Skeletal muscle cell (primary cell): ENCODE results near the gene SNX10.
"Not testable (repeated sequence)": the region's sequence is repeated elsewhere in the genome, so short reads cannot be mapped to it uniquely, and the experiment has no call there.

Experiments
- DNase-seq: peaks from one replicate; pipeline ENCODE4 v3.0.0-alpha.2; 2010; ENCODE audit warnings: low read depth
- H3K4me3 ChIP-seq: 2 replicates; pipeline ENCODE4 v1.5.1; 2011; ENCODE audit warnings: low read depth, mild to moderate bottlenecking, control low read depth, low read length, moderate library complexity

The SNX10 gene, protein sequence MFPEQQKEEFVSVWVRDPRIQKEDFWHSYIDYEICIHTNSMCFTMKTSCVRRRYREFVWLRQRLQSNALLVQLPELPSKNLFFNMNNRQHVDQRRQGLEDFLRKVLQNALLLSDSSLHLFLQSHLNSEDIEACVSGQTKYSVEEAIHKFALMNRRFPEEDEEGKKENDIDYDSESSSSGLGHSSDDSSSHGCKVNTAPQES

DNA sequence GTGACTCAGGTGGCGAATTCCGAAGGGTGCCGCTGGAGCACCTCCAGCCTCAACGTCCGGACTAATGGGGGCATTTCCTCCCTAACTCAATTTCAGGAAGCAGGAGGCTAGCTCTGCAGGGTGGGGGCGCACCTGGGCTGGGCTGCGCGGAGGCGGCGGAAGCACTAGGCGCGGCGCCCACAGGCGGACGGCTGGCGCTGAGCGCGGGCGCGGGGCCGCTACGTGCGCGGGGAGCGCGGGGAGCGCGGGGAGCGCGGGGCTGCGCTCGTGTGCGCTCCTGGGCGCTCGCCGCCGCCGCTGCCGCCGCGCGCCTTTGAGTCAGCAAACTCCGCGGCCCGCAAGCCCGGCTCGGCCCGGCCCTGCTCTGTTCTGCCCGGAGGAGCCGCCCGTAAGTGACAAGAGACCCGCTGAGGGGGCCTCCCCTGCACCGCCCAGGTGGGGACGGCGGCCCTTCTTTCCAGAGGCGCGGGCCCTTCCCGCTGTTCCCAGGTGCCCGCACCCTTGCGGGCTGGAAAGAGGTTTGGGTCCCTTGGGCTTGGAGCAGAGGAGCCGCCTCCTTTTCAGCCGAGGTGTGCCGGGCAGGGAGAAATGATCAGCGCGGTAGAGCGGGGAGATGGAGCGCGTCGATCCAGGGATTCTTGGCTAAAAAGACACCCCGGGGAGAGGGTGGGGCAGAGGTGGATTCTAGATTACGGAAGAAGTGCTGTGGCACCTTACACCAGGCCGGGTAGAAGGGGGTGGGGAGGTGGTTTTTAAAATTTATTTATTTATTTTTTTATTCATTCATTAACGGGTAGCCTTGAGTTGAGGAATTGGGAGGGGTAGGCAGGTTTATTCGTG lies at the start of gene SNX10:
TSS of gene SNX10 (plus strand) at position 164 of the 840 bp plus-strand sequence. CDS start 54,581 bp downstream, outside the sequence.
- no peak for DNase-seq
- peak within 1 kb of the TSS; percentile 46 for H3K4me3 ChIP-seq

DNA sequence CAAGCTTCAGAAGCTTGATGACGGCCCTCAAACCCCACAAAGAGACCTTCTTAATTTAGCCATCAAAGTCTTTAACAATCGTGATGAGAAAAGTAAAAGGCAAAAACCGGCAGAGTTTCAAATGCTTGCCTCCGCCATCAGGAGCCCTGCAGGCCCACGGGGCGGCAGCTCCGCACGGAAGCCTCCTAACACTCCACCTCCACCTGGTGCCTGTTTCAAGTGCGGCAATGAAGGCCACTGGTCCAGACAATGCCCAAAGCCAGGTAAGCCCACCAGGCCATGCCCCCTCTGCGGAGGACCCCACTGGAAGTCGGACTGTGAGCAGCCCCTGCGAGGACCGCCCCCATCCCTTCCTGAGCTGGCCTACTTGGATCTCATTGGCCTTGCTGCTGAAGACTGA lies 46.5 kb upstream of the SNX10 start:
- H3K4me3 ChIP-seq = no peak overlapping the region
- DNase-seq = no peak

DNA sequence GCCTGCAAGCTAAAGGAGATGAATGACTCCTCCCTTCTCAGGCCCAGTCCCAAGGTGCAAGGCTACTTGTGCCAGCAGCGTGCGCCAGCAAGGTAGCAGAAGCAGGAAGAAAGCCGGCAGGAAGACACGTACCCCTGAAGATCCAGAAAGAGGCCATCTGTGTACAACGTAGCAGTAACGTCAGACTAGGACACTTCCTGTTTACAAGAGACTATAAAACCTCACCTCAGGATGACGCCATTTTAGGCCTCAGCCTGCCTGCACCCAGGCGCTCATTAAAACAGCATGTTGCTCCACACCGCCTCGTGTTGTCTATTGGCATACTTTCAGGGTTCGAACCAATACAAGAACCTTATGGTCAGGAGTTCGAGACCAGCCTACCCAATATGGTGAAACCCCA lies 41.4 kb upstream of the SNX10 start:
- DNase-seq = no peak
- H3K4me3 ChIP-seq = no peak overlapping the region

DNA sequence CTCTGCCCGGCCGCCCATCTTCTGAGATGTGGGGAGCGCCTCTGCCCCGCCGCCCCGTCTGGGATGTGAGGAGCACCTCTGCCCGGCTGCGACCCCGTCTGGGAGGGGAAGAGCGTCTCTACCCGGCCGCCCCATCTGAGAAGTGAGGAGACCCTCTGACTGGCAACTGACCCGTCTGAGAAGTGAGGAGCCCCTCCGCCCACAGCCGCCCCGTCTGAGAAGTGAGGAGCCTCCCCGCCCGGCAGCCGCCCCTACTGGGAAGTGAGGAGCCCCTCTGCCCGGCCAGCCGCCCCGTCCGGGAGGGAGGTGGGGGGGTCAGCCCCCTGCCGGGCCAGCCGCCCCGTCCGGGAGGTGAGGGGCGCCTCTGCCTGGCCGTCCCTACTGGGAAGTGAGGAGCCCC lies 29.8 kb upstream of the SNX10 start:
- DNase-seq, H3K4me3 ChIP-seq: not testable (repeated sequence)

DNA sequence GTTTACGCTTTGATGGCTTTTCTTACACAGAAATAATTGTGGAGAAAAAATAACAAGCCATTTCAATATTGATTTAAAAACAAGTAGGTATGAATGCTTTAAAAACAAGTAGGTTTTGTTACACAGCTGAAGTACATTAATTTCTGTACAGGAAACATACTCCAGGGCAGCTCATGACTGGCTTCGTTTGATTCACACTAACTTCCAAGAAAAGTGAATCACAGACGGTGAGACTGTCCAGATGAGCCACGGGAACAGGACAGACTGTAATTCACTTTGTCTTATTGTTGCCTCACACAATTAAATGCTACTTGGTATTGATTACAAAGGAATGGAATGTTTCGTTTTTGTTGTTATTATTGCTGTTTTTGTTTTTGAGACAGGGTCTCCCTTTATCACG lies 26.6 kb upstream of the SNX10 start:
- DNase-seq = no peak
- no peak overlapping the region for H3K4me3 ChIP-seq

DNA sequence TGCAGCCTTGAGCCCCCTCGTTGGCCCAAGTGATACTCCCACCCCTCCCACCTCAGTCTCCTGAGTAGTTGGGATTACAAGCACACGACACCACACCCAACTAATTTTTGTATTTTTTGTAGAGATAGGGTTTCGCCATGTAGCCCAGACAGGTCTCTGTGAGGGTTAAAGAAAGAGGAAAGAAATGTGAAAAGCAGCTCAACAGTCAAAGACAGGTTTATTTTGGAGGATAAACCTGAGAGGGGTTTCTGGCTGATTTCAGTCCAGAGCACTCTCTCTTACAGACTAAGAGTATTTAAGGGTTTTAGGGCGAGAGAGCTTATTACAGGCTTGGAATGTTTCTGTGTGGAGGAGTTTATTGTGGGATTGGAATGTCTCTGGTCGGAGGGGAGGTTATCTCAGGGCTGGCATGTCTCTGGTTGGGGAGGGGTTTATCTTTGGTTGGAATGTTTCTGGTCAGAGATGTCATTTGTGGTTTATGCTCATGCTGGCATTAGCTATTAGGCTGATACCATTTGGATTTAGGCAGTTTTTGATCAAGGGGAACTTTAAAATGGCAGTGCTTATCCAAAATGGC lies 26.1 kb upstream of the SNX10 start:
- DNase-seq = no peak
- H3K4me3 ChIP-seq = no peak overlapping the region

DNA sequence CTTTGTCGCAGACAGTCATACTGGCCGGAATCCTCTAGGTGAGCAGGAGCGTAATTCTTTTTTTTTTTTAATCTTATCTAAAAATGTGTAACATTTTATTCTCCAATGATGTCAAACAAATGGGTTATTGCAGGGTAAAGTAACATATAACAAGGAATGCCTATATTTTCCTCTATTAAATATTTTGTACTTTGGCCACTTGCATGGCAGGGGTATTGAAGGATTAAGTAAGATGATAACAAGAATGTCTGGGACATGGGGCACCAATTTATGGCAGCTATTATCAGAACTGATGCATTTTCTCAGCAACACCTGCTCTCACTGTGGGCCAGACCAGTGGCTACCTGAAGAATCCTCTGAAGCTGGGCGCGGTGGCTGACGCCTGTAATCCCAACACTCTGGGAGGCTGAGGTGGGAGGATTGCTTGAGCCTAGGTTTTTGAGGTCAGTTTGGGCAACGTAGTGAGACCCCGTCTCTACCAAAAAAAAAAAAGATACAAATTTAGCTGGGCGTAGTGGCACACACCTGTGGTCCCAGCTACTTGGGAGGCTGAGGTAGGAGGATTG lies 24.0 kb upstream of the SNX10 start:
- H3K4me3 ChIP-seq = no peak overlapping the region
- DNase-seq = no peak

DNA sequence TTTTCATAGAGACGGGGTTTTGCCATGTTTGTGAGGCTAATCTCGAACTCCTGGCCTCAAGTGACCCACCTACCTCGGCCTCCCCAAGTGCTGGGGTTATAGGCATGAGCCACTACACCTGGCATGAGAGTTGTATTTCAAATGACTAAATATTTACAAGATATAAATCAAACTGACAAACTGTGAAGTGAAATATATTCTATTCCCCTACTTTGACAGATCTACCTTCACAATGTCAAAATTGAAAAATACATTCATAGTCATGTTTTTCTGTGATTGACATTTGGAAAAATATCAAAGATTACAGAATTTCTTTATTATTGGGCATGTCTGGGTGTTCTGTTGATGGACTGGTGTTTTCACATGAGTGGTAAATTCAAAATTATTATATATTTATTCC lies 16.4 kb upstream of the SNX10 start:
- DNase-seq = no peak
- no peak overlapping the region for H3K4me3 ChIP-seq

DNA sequence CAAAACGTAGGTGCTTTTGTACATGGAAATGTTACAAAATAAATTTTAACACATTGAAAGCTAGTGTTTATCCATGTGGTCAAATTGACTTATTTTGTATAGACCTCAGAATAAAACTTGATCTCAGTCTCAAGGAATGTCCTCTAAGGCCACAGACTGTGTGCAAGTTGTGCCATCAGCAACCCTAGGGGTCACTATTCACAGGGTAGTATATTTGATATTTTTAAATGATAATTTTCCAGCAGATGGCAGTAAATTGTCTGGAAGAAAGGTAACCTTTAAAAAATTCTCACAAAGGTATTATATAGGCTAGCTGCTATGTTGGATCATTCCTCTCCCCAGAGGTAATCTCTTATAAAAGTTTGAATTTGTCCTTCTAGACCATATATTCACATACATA lies 12.9 kb upstream of the SNX10 start:
- no peak for DNase-seq
- H3K4me3 ChIP-seq = no peak overlapping the region

DNA sequence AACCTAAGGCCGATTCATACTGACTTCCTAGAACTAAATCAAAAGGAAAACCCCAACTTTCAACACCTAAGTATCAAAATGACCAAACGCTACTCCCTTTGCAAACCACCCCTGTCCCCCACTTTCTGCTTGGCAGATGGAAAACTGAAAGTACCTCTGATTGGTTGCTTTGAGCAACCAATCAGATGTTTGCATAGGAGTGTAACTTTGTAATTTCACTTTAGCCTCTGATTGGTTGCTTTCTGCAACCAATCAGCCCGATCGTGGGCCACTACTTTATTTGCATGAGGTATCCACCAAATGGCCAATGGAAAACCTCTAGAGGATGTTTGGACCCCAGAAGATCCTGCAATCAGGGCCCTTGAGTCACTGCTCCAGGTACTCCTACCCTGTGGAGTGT lies 12.3 kb upstream of the SNX10 start:
- no peak overlapping the region for H3K4me3 ChIP-seq
- no peak for DNase-seq

DNA sequence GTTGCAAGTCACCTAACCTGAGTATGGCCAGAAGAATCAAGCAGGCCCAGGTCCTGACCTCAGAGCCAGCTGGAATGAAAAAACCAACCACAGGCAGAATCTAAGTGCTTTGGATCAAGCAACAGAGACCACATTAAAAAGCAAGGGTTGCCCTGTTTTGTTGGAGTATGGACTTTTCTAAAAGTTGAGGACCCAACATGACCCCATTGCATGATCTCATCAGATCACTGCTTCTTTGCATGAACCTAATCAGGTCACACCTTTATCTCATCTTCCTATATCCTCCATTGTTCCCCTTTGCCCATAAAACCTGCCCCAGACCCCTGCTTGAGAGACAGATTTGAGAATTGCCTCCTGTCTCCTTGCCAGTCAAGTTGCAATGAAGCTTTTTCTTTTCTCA lies 11.6 kb upstream of the SNX10 start:
- DNase-seq = no peak

DNA sequence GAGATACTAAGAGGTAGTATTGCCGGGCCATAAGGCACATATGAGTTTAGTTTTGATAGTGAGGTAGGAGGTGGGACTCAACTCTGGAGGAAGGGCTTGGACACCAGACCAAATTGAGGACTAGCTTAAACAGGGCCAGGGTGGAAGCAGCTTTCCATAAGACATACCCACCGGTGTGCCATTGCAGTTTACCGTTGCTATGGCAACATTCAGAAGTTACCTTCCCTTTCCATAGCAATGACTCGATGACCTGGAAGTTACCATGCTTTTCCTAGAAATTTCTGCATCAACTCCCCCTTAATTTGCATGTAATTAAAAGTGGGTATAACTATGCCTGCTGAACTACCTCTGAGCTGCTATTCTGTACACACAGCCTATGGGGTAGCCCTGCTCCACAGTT lies 10.9 kb upstream of the SNX10 start:
- no peak overlapping the region for H3K4me3 ChIP-seq
- no peak for DNase-seq

More for the DNA sequence above, 11.6 kb upstream of the SNX10 start:
- H3K4me3 ChIP-seq = no peak overlapping the region

DNA sequence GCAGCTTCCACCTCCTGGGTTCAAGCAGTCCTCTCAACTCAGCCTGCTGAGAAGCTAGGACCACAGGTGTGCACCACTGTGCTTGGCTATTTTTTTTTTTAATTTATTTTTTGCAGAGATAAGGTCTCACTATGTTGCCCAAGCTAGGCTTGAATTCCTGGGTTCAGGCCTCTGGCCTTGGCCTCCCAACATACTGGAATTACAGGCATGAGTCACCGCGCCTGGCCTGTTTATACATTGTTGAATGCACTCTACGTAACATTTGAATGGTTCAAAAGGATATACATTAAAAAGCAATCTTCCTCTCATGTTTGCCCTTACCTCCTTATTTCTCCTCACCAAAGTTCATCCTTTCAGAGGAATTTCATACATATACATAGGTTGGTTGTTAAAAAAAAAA lies 7.2 kb upstream of the SNX10 start:
- no peak for DNase-seq
- H3K4me3 ChIP-seq = no peak overlapping the region

DNA sequence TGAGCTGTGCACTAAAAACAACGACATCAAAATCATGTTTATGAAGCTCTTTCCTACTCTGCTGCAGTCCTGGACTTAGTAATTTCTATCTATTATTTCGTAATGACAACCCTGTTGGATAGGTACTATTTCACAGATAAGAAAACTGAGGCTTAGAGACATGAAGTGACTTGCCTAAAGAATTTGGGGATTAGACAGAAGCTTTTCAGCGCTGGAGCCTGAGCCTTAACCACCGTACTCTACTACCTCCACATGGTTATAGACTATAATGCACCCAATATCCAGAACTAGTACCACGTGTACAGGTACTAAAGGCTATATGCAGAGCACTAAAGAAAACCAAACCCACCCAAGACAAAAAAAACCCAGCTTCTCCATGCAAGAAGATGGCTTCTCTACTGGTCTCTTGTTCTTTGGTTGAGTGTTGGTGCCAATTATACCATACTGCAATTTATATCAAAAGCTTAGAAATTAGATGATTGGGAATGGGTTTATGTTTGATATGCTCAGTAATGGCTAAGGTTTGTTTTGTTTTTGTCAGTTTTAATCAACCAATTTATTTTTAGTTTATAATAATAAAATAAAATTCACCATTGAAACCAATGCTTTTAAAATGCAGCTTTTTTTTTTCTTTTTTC lies 6.5 kb upstream of the SNX10 start:
- DNase-seq = no peak

DNA sequence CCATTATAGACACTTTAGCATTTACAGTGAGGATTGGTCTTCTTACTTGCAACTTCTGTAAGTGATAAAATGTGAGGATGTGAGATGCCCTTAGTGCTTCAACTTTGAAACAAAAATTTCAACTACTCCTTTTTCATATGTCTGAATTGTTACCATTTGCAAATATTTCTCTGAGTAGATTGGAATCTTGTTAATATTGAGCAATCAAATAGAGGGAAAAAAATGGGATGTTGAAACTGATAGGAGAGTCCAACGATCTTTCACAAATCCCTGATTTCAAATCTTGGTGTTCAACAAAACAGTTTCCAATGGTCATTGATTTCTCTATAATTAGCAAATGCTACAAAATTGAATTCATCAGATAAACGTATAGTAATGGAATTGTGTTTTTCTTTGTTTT lies 5.5 kb upstream of the SNX10 start:
- DNase-seq = no peak

More for the DNA sequence above, 6.5 kb upstream of the SNX10 start:
- H3K4me3 ChIP-seq = no peak overlapping the region

DNA sequence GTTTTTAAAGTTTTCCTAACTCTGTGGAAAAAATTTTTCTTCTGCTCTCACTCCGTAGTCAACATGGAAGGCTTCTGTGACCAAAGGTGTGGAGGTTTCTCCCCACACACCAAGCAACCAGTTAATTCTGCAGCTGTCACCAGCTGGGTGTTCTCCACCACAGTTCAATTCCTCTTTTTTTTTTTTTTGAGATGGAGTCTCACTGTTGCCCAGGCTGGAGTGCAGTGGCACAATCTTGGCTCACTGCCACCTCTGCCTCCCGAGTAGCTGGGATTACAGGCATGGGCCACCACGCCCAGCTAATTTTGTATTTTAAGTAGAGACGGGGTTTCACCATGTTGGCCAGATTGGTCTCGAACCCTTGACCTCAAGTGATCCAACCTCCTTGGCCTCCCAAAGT lies 3.5 kb upstream of the SNX10 start:
- DNase-seq, H3K4me3 ChIP-seq: not testable (repeated sequence)

More for the DNA sequence above, 5.5 kb upstream of the SNX10 start:
- no peak overlapping the region for H3K4me3 ChIP-seq

DNA sequence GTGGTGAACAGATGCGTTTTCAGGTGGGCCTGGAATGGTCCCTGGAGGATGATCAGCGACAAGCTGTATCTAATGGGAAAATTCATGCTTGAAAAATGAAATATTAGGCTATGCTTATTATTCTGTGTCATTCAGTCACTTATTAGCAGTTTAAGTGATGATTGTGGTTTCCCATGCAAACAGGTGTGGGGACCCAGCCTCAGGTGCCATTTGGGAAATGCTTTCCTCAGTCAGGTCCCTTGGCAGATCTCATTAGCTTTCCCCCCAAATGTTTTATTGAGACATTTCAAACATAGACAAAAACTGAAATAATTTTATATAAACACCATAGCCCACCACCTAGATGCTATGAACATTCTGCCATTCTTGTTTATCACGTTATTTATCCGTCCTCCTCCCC lies 411 bp upstream of the SNX10 start:
- no peak for DNase-seq
- peak overlapping the region; percentile 46 for H3K4me3 ChIP-seq

DNA sequence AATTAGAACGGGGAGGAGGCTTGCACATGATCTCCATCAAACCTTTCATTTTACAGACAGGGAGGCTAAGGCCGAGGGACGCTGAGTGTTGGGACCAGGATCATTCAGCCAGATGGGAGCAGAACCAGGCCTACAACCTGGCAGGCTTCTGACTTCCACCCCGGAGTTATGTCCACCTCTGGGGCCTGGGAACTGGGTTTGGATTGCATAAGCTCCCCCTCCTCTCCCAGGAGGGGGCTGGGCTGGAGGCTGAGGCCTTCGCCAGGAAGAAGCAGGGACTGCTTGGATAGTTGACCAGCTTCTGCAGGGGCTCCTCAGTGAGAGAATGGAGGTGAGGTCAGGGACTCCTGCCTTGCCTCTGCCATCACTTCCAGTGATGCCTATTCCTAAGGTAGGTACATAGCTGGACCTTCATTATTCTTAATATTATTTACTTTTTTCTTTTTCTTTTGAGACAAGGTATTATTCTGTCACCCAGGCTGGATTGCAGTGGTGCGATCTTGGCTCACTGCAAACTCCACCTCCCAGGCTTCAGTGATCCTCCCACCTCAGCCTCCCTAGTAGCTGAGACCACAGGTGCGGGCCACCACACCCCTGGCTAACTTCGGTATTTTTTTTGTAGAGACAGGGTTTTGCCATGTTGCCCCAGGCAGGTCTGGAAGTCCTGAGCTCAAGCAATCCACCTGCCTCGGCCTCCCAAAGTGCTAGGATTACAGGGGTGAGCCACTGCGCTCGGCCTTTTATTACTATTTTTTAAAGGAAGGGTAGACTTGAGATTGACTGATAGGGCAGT lies 1.3 kb downstream of the SNX10 start:
- H3K4me3 ChIP-seq = no peak overlapping the region
- no peak for DNase-seq
